NCI-H510A (cell line): ENCODE data around the gene ADAMTSL3.

ENCODE experiments used
- DNase-seq: peaks from one replicate; lab custom pipeline; 2025; lab: John Stamatoyannopoulos, UW

ADAMTSL3 gene

DNA sequence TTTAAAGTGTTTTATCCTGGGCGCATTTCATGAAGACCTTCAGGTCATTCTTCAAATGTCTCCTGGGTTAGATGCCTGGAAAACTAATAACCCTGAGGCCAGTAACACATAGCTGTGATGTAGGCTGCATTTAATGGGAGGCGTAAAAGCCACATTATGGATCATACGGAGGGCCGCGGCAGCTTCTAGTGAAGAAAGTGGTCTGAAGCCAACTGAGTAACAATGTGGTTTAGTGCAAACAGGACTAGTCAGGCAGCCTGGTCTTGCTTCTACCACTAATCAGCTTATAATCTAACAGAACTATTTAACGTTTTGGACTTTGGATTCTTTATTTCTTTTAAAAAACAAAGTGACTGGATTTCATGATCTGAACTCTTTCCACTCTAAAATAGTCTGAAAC is 54.4 kb downstream of the ADAMTSL3 start:
- DNase-seq: no peak

- no peak for DNase-seq
Measured at GRCh38 chr15:83709241-83709640, 55.3 kb downstream of the ADAMTSL3 start.

- no peak for DNase-seq
Measured at GRCh38 chr15:83709811-83710210, 55.9 kb downstream of the ADAMTSL3 start.

DNA sequence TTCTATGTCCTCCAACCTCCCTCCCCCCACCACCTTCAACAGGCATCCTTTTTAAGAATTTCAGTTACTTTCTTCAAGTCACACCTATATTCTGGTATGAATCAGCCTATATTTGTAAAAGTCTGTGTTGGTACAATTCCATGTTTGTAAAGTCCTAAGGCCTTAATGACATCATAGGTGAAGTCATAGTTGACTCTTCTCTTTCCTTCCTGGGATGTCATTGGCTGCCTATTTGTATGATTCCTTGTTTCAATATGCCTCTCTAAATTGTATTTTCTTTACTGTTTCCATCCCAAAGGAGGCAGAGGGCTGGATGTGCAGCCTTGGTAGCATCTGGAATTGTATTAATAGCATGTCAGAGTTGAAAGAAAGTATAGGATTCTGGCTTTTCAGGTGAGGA is 56.5 kb downstream of the ADAMTSL3 start:
- DNase-seq: no peak

- no peak for DNase-seq
Measured at GRCh38 chr15:83711236-83711635, 57.3 kb downstream of the ADAMTSL3 start.

- DNase-seq: no peak
Measured at GRCh38 chr15:83713242-83713641, 59.3 kb downstream of the ADAMTSL3 start.

DNA sequence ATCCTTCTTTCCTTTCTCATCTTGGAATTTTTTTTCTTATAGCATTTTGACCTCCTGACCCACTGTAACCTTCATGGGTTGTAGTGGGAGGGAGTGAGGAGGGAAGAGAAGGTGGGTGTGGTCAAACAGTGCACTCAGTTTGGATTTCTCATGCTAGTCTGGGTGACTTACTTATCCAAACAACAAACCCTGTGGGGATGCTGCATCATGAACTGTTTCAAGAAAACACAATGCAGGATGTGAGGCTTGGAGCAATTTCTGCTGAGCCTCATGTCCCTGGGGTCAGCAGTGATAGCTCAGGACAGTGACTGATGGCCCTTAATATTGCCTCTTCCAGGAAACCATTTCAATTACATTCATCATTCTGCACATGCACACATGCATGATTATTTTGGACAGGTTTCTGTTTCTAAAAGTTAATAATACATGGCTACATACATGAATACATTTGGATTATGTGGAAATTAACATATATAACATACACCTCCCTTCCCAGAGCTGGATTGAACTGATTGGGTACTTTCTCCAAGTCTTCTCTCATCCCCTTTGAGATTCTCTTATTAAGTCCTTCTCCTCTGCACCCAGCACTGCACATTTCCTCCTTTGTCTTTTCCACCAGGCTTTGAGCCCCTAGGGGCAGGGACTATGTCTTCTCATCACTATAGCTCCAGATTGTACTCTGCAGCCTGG is 61.2 kb downstream of the ADAMTSL3 start:
- no peak for DNase-seq

DNA sequence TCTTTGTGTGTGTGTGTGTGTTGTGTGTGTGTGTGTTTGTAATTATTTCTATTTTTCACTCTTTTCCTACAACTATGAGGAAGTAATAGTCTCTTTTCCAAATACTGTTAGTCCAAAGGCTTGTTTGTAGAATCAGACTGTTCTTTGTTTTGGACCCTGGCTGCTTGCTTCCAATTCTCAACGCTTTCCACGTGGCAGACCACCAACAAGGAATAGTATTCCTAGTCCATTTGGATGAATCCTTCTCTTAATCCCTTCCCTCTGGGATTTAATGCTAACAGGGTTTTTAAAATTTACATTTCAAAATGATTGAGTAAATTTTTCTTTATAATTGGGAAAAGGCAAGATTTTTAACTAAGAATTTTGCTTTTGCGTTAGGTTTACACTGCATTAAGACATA is 62.7 kb downstream of the ADAMTSL3 start:
- DNase-seq: no peak

- no peak for DNase-seq
Measured at GRCh38 chr15:83717010-83717409, 63.1 kb downstream of the ADAMTSL3 start.

GRCh38 chr15:83720468-83720867 is 66.5 kb downstream of the ADAMTSL3 start:
- DNase-seq: no peak

- no peak for DNase-seq
Measured at GRCh38 chr15:83721031-83721430, 67.1 kb downstream of the ADAMTSL3 start.

GRCh38 chr15:83721981-83722380 is 68.1 kb downstream of the ADAMTSL3 start:
- DNase-seq: no peak

GRCh38 chr15:83723216-83723615 is 69.3 kb downstream of the ADAMTSL3 start:
- DNase-seq: no peak

DNA sequence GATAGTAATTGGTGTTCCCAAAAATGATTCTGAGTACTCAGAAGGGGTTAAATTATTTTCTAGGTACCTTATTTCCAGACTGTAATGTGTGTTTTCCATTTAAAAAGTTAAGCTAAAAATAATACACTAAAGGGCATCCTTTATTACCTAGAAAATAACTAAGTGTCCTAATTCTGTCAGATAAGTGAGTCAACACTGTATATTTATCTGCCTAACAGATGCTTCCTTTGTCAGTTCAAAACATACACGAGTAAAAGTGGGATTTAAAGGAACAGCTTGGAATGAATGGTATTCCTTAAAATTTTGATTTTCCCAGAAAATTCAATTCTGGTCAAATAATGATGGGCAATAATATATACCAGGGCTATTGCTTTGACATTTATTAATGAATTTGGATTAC is 78.3 kb downstream of the ADAMTSL3 start:
- no peak for DNase-seq

DNA sequence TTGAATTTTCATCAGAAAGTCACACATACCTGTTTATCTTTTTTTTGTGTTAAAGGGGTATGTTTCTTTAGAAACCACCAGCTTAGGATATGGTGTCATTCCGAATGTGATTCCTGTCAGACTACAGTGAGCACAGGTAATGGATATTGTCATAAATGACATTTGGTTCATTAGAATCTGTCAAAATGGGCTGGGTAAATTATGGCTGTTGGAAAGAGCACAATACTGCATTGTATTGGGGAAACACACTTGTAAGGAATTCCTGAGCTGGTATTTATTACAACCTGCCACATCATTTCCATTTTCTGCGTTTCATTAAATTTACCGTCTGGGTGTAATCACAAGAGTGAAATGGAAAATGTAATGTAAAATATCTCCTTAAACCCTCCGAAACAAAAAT is 78.8 kb downstream of the ADAMTSL3 start:
- DNase-seq: no peak

GRCh38 chr15:83733206-83733605 is 79.3 kb downstream of the ADAMTSL3 start:
- DNase-seq: no peak

- no peak for DNase-seq
Measured at GRCh38 chr15:83733691-83734090, 79.8 kb downstream of the ADAMTSL3 start.

GRCh38 chr15:83734487-83734886 is 80.6 kb downstream of the ADAMTSL3 start:
- no peak for DNase-seq

DNA sequence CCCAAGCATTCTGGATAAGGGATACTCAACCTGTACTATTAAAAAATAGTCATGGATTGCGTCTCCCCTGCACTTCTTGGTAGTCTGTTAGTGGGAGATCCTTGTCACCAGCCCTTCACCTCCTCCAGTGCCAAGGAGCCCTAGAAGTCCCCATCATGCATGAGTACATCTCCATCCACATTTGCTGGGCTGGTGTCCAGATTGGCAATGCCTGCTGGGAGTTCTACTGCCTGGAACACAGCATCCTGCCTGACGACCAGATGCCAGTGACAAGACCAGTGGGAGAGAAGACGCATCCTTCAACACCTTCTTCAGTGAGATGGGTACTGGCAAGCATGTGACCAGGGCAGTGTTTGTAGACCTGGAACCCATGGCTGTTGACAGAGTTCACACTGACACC is 85.7 kb downstream of the ADAMTSL3 start:
- no peak for DNase-seq

GRCh38 chr15:83745771-83746170 is 91.8 kb downstream of the ADAMTSL3 start:
- DNase-seq: no peak

- no peak for DNase-seq
Measured at GRCh38 chr15:83746231-83746630, 92.3 kb downstream of the ADAMTSL3 start.

DNA sequence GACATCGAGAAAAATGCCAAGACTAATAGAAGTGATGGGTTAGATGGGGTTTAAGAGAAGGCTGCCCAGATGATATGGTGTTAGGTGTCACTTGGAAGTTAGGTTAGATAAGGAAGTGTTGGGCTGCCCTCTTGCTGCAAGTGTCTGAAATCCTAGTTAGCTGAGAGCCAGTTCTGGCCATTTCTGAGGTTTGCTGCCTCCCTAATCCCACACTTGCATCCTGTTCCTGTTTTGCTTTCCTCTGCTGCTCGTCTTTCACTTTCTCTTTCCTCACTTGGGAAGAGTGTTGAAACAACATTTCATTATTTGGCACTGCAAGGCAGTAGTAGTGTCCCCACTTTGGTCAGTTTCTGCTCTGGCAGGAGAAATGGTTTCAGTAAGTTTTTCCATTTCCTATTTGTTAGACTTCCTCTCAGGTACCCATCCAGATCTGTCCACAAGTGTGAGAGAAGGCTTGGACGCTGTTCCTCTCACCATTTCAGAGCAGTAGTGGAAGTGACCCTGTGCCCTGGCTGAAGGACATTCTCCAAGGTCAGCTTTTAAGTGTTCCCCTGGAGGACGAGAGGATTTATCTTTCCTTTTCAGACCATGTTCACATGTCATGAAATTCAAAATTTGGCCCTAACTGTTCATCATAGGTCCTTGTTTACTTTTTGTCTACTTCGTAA is 93.3 kb downstream of the ADAMTSL3 start:
- no peak for DNase-seq

DNA sequence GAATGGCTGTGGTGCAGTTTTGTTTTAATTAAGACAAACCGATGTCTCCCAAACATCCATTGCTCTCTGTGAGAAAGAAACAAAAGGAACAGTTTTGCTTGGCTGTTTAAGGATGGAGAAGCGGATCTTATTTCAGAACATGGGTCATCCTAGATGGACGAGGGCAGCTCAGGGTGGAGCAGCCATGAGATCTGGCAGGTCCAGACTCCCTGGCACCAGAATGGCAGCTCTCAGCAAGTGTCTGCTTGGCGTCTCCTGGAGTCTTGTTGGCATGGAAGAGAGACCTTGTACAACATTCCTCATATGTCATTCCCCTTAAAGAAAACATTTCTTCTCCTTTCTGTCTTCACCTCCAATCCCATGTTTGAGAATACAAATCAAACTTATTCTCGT is 93.8 kb downstream of the ADAMTSL3 start:
- DNase-seq: no peak
